ENCODE data around the gene RGS6.

The RGS6 gene

GRCh38 chr14:72500234-72500838 lies 568.1 kb downstream of the RGS6 start:
- DNase-seq (ENCODE audit: low read depth in 2 of 2) = no peak

- DNase-seq (ENCODE audit: low read depth in 2 of 2) = no peak
These were observed 569.2 kb downstream of the RGS6 start for GRCh38 chr14:72501439-72501838.

- DNase-seq (ENCODE audit: low read depth in 2 of 2) = no peak
These were observed 571.0 kb downstream of the RGS6 start for GRCh38 chr14:72503271-72503670.

- DNase-seq (ENCODE audit: low read depth in 2 of 2) = no peak
These were observed 571.6 kb downstream of the RGS6 start for GRCh38 chr14:72503696-72504368.

GRCh38 chr14:72510566-72510965 lies 578.3 kb downstream of the RGS6 start:
- no peak for DNase-seq (ENCODE audit: low read depth in 2 of 2)

- DNase-seq (ENCODE audit: low read depth in 2 of 2) = no peak
These were observed 580.1 kb downstream of the RGS6 start for GRCh38 chr14:72512281-72512680.

- no peak for DNase-seq (ENCODE audit: low read depth in 2 of 2)
These were observed 580.7 kb downstream of the RGS6 start for GRCh38 chr14:72512925-72513324.

- DNase-seq (ENCODE audit: low read depth in 2 of 2) = no peak
These were observed 581.1 kb downstream of the RGS6 start for GRCh38 chr14:72513346-72513745.

GRCh38 chr14:72513965-72514659 lies 581.9 kb downstream of the RGS6 start:
- no peak for DNase-seq (ENCODE audit: low read depth in 2 of 2)

GRCh38 chr14:72514660-72515025 lies 582.4 kb downstream of the RGS6 start:
- no peak for DNase-seq (ENCODE audit: low read depth in 2 of 2)

GRCh38 chr14:72515779-72516770 lies 583.8 kb downstream of the RGS6 start:
- no peak for DNase-seq (ENCODE audit: low read depth in 2 of 2)

- DNase-seq (ENCODE audit: low read depth in 2 of 2) = peak; percentile 60 to 63
These were observed 584.9 kb downstream of the RGS6 start for GRCh38 chr14:72516936-72517700.

- DNase-seq (ENCODE audit: low read depth in 2 of 2) = no peak
These were observed 585.5 kb downstream of the RGS6 start for GRCh38 chr14:72517736-72518135.

GRCh38 chr14:72518809-72519377 lies 586.7 kb downstream of the RGS6 start:
- peak in 1 of 2 donors; percentile 27 for DNase-seq (ENCODE audit: low read depth in 2 of 2)

- no peak for DNase-seq (ENCODE audit: low read depth in 2 of 2)
These were observed 587.3 kb downstream of the RGS6 start for GRCh38 chr14:72519543-72519942.

- DNase-seq (ENCODE audit: low read depth in 2 of 2) = no peak
These were observed 588.8 kb downstream of the RGS6 start for GRCh38 chr14:72521045-72521444.

- DNase-seq (ENCODE audit: low read depth in 2 of 2) = no peak
These were observed 589.9 kb downstream of the RGS6 start for GRCh38 chr14:72521968-72522741.

GRCh38 chr14:72522847-72523246 lies 590.6 kb downstream of the RGS6 start:
- no peak for DNase-seq (ENCODE audit: low read depth in 2 of 2)

GRCh38 chr14:72523424-72524294 lies 591.4 kb downstream of the RGS6 start:
- no peak for DNase-seq (ENCODE audit: low read depth in 2 of 2)
